Loucy (cell line): ENCODE results near the gene HOXD4.

Experiments
- H2AFZ ChIP-seq: fragments of 200-600 bp; sonication (generic); 2 replicates; pipeline ENCODE4 v1.6.0; 2016; ENCODE audit warnings: antibody characterized with exemption, mild to moderate bottlenecking, low read length, moderate library complexity
- H3F3A ChIP-seq: fragments of 200-600 bp; 2 replicates; pipeline ENCODE4 v1.6.0; 2016; ENCODE audit warnings: antibody characterized with exemption, low read depth, mild to moderate bottlenecking
- H3K27me3 ChIP-seq: fragments of 200-600 bp; sonication (generic); 2 replicates; pipeline ENCODE4 v1.6.1; 2014; ENCODE audit warnings: low read length, mild to moderate bottlenecking; ENCODE audit not compliant: insufficient read depth, poor library complexity, severe bottlenecking
- H3K36me3 ChIP-seq: fragments of 200-600 bp; sonication (generic); 2 replicates; pipeline ENCODE4 v1.6.1; 2016; ENCODE audit warnings: low read length; ENCODE audit not compliant: insufficient read depth
- H3K4me1 ChIP-seq: fragments of 200-600 bp; sonication (generic); 2 replicates; pipeline ENCODE4 v1.5.1; 2014; ENCODE audit warnings: low read length, mild to moderate bottlenecking; ENCODE audit not compliant: insufficient read depth, poor library complexity, severe bottlenecking
- H3K4me2 ChIP-seq: fragments of 200-600 bp; sonication (generic); 2 replicates; pipeline ENCODE4 v1.6.0; 2014; ENCODE audit warnings: antibody characterized with exemption, low read length, low read depth, mild to moderate bottlenecking; ENCODE audit not compliant: poor library complexity, severe bottlenecking
- H3K4me3 ChIP-seq: fragments of 200-600 bp; sonication (generic); 2 replicates; pipeline ENCODE4 v1.5.1; 2014; ENCODE audit warnings: low read length, mild to moderate bottlenecking, mixed read lengths; ENCODE audit not compliant: poor library complexity, severe bottlenecking
- H3K79me2 ChIP-seq: fragments of 200-600 bp; sonication (generic); 2 replicates; pipeline ENCODE4 v1.6.1; 2014; ENCODE audit warnings: low read length; ENCODE audit not compliant: insufficient read depth
- H3K9ac ChIP-seq: fragments of 200-600 bp; sonication (generic); 2 replicates; pipeline ENCODE4 v1.6.0; 2014; ENCODE audit warnings: mild to moderate bottlenecking, low read depth, low read length, moderate library complexity; ENCODE audit not compliant: poor library complexity, severe bottlenecking
- H3K9me2 ChIP-seq: fragments of 200-600 bp; sonication (generic); replicated peaks from 2 replicates; pipeline ENCODE4 v1.6.1; 2016; ENCODE audit warnings: low read depth, low read length, mixed read lengths
- H3K9me3 ChIP-seq: fragments of 200-600 bp; sonication (generic); 2 replicates; pipeline ENCODE4 v1.6.1; 2014; ENCODE audit warnings: mild to moderate bottlenecking, antibody characterized with exemption, low read length, low read depth; ENCODE audit not compliant: insufficient read depth
- H4K20me1 ChIP-seq: fragments of 200-600 bp; sonication (generic); 2 replicates; pipeline ENCODE4 v1.6.0; 2014; ENCODE audit warnings: antibody characterized with exemption, low read length, mild to moderate bottlenecking; ENCODE audit not compliant: insufficient read depth, poor library complexity, severe bottlenecking
- EZH2phosphoT487 ChIP-seq: fragments of 200-600 bp; IDR thresholded peaks from 2 replicates; pipeline ENCODE4 v1.6.1; 2018; ENCODE audit warnings: antibody characterized with exemption, mild to moderate bottlenecking, moderate library complexity, borderline replicate concordance
- TF ChIP-seq, protein P1 (sequence below): fragments of 200-600 bp; sonication (generic); conservative IDR thresholded peaks from 2 replicates; pipeline ENCODE4 v1.5.1; 2014; ENCODE audit warnings: mild to moderate bottlenecking, antibody characterized with exemption, low read length

The HOXD4 gene

DNA sequence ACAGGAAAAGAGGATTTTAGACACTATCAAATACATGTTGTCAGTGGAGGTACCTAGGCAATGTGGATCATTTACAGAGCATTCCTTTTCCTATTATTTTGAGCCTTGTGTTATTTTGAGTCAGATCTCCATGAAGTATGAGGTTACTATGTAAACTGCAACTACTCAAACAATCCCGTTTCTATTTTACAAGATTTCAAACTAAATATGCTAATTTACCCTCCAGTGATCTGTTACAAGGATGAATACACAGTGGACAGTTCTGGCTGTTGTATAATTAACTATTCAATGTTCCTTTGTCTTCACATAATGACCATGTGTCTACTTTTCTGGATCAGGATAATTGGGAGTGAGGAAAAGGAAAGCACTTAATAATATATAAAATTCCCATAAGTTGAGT, 41.7 kb downstream of the HOXD4 start:
- no peak overlapping the region for H3K4me3 ChIP-seq
- H3K9me3 ChIP-seq: no peaks in the 10 kb centered on the region
- H3F3A ChIP-seq: no peaks in the 10 kb centered on the region
- no peak overlapping the region for H3K4me2 ChIP-seq
- no peak overlapping the region for H2AFZ ChIP-seq
- TF ChIP-seq EZH2phosphoT487: no peak
- TF ChIP-seq, protein P1, sequence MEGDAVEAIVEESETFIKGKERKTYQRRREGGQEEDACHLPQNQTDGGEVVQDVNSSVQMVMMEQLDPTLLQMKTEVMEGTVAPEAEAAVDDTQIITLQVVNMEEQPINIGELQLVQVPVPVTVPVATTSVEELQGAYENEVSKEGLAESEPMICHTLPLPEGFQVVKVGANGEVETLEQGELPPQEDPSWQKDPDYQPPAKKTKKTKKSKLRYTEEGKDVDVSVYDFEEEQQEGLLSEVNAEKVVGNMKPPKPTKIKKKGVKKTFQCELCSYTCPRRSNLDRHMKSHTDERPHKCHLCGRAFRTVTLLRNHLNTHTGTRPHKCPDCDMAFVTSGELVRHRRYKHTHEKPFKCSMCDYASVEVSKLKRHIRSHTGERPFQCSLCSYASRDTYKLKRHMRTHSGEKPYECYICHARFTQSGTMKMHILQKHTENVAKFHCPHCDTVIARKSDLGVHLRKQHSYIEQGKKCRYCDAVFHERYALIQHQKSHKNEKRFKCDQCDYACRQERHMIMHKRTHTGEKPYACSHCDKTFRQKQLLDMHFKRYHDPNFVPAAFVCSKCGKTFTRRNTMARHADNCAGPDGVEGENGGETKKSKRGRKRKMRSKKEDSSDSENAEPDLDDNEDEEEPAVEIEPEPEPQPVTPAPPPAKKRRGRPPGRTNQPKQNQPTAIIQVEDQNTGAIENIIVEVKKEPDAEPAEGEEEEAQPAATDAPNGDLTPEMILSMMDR: no peak
- H4K20me1 ChIP-seq: no peaks in the 10 kb centered on the region
- H3K4me1 ChIP-seq: no peaks in the 10 kb centered on the region
- H3K36me3 ChIP-seq: no peaks in the 10 kb centered on the region
- no peaks in the 10 kb centered on the region for H3K9me2 ChIP-seq
- no peak overlapping the region for H3K9ac ChIP-seq
- no peaks in the 10 kb centered on the region for H3K27me3 ChIP-seq
- H3K79me2 ChIP-seq: no peaks in the 10 kb centered on the region

DNA sequence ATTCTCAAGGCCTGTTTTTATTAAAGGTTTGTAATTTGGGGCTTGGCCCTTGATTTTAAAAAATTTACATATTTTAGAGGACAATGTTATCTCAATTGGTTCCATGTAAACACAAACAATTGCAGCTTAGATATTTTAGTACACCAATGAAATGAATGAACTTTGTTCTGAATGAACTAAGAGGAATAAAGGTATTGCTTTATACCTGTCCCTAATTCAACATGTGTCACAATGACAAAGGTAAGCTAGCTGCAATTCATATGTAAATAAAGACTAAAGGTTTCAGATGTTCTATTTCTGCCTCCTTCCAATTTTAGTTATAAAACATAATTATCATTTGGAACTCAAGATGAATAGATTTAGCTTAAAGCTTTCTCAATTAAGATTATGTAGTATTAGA, 48.6 kb downstream of the HOXD4 start:
- Histone ChIP-seq H3K4me3 (no peak overlapping the region), H3K9me2 (no peaks in the 10 kb centered on the region), H3K4me2 (no peak overlapping the region), H3K4me1 (no peaks in the 10 kb centered on the region), H3K36me3 (no peaks in the 10 kb centered on the region), H3K27me3 (no peaks in the 10 kb centered on the region), H3K9ac (no peak overlapping the region), H3K79me2 (no peaks in the 10 kb centered on the region), H2AFZ (no peak overlapping the region), H4K20me1 (no peaks in the 10 kb centered on the region), H3K9me3 (no peaks in the 10 kb centered on the region), H3F3A (no peaks in the 10 kb centered on the region)
- TF ChIP-seq, protein P1: no peak
- no peak for TF ChIP-seq EZH2phosphoT487

DNA sequence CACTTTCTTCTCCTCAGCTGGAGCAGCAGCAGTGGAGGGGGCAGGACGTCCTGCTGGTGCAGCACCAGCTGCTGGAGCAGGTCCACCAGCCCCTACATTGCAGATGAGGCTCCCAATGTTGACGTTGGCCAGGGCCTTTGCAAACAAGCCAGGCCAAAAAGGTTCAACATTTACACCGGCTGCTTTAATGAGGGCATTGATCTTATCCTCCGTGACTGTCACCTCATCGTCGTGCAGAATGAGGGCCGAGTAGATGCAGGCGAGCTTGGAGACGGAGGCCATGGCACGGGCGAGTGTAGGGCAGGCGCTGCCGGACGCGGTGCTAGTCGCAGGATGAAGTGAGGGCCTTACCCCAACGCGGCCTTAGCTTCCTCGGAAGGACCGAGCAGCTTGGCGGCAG, 49.6 kb downstream of the HOXD4 start:
- TF ChIP-seq, protein P1: no peak
- no peak for TF ChIP-seq EZH2phosphoT487
- no peak overlapping the region for H3K9ac ChIP-seq
- H3K27me3 ChIP-seq: no peaks in the 10 kb centered on the region
- no peaks in the 10 kb centered on the region for H3K79me2 ChIP-seq
- no peak overlapping the region for H3K4me2 ChIP-seq
- H3K9me3 ChIP-seq: no peaks in the 10 kb centered on the region
- H3F3A ChIP-seq: no peaks in the 10 kb centered on the region
- no peak overlapping the region for H2AFZ ChIP-seq
- H4K20me1 ChIP-seq: no peaks in the 10 kb centered on the region
- no peaks in the 10 kb centered on the region for H3K9me2 ChIP-seq
- H3K4me1 ChIP-seq: no peaks in the 10 kb centered on the region
- no peak overlapping the region for H3K4me3 ChIP-seq
- H3K36me3 ChIP-seq: no peaks in the 10 kb centered on the region
